Adipocyte (in vitro differentiated cells): ENCODE results near the gene ACKR2.

Experiments used
- DNase-seq: peaks from one replicate; pipeline ENCODE4 v3.0.0-alpha.2; 2015; ENCODE audit warnings: low read depth
- H3K27me3 ChIP-seq: replicated peaks from 2 replicates; pipeline ENCODE4 v1.7.0; 2013; ENCODE audit warnings: mild to moderate bottlenecking, low read length, moderate library complexity; ENCODE audit not compliant: control insufficient read depth, insufficient read depth
- H3K36me3 ChIP-seq: 2 replicates; pipeline ENCODE4 v1.7.0; 2013; ENCODE audit warnings: low read length, mild to moderate bottlenecking, moderate library complexity; ENCODE audit not compliant: control insufficient read depth, insufficient read depth, severe bottlenecking
- H3K4me1 ChIP-seq: 2 replicates; pipeline ENCODE4 v1.7.0; 2013; ENCODE audit warnings: mild to moderate bottlenecking, low read length, moderate library complexity; ENCODE audit not compliant: control insufficient read depth, insufficient read depth
- H3K4me3 ChIP-seq: 2 replicates; pipeline ENCODE4 v1.7.0; 2013; ENCODE audit warnings: mild to moderate bottlenecking, low read length, moderate library complexity
- H3K9ac ChIP-seq: 2 replicates; pipeline ENCODE4 v1.7.0; 2013; ENCODE audit warnings: mild to moderate bottlenecking, low read length, moderate library complexity
- H3K9me3 ChIP-seq: 2 replicates; pipeline ENCODE4 v1.7.0; 2013; ENCODE audit warnings: mild to moderate bottlenecking, low read length, moderate library complexity; ENCODE audit not compliant: control insufficient read depth

Gene ACKR2

GRCh38 chr3:42819351-42819965 lies 10.2 kb downstream of the ACKR2 start:
- no peak for DNase-seq

GRCh38 chr3:42820746-42821051 lies 11.5 kb downstream of the ACKR2 start:
- no peaks in the 10 kb centered on the region for H3K9me3 ChIP-seq
- no peak for DNase-seq
- H3K9ac ChIP-seq = no peak overlapping the region
- H3K4me3 ChIP-seq = no peak overlapping the region
- peaks cover 20% of the 10 kb centered on the region for H3K4me1 ChIP-seq
- no peaks in the 10 kb centered on the region for H3K27me3 ChIP-seq
- H3K36me3 ChIP-seq = no peaks in the 10 kb centered on the region

More at GRCh38 chr3:42819351-42819965, 10.2 kb downstream of the ACKR2 start:
- H3K9me3 ChIP-seq = no peaks in the 10 kb centered on the region
- no peaks in the 10 kb centered on the region for H3K36me3 ChIP-seq
- H3K27me3 ChIP-seq = no peaks in the 10 kb centered on the region
- no peak overlapping the region for H3K4me3 ChIP-seq
- H3K4me1 ChIP-seq = peaks cover 27% of the 10 kb centered on the region
- no peak overlapping the region for H3K9ac ChIP-seq

GRCh38 chr3:42822828-42823227 lies 13.6 kb downstream of the ACKR2 start:
- Histone ChIP-seq H3K4me3 (no peak overlapping the region), H3K9ac (no peak overlapping the region), H3K27me3 (no peaks in the 10 kb centered on the region), H3K4me1 (peaks cover 38% of the 10 kb centered on the region), H3K36me3 (no peaks in the 10 kb centered on the region), H3K9me3 (no peaks in the 10 kb centered on the region)
- no peak for DNase-seq

- Histone ChIP-seq H3K9ac (no peak overlapping the region), H3K4me1 (peaks cover 39% of the 10 kb centered on the region), H3K36me3 (no peaks in the 10 kb centered on the region), H3K9me3 (no peaks in the 10 kb centered on the region), H3K4me3 (no peak overlapping the region), H3K27me3 (no peaks in the 10 kb centered on the region)
- DNase-seq = no peak
Observed at GRCh38 chr3:42823351-42823750, 14.1 kb downstream of the ACKR2 start.

GRCh38 chr3:42826141-42826540 lies 16.9 kb downstream of the ACKR2 start:
- H3K36me3 ChIP-seq = no peaks in the 10 kb centered on the region
- no peaks in the 10 kb centered on the region for H3K27me3 ChIP-seq
- H3K9me3 ChIP-seq = no peaks in the 10 kb centered on the region
- H3K9ac ChIP-seq = no peak overlapping the region
- H3K4me1 ChIP-seq = peaks cover 61% of the 10 kb centered on the region
- DNase-seq = peak; percentile 41
- H3K4me3 ChIP-seq = no peak overlapping the region

GRCh38 chr3:42827023-42827422 lies 17.8 kb downstream of the ACKR2 start:
- no peak overlapping the region for H3K9ac ChIP-seq

GRCh38 chr3:42827654-42828053 lies 18.4 kb downstream of the ACKR2 start:
- H3K27me3 ChIP-seq = no peaks in the 10 kb centered on the region
- peaks cover 77% of the 10 kb centered on the region for H3K4me1 ChIP-seq
- no peaks in the 10 kb centered on the region for H3K9me3 ChIP-seq
- H3K4me3 ChIP-seq = no peak overlapping the region
- H3K36me3 ChIP-seq = no peaks in the 10 kb centered on the region
- DNase-seq = peak; percentile 1
- no peak overlapping the region for H3K9ac ChIP-seq

More at GRCh38 chr3:42827023-42827422, 17.8 kb downstream of the ACKR2 start:
- Histone ChIP-seq H3K27me3 (no peaks in the 10 kb centered on the region), H3K4me3 (no peak overlapping the region), H3K9me3 (no peaks in the 10 kb centered on the region), H3K36me3 (no peaks in the 10 kb centered on the region), H3K4me1 (peaks cover 70% of the 10 kb centered on the region)
- DNase-seq = no peak

GRCh38 chr3:42829083-42829627 lies 19.9 kb downstream of the ACKR2 start:
- H3K27me3 ChIP-seq = no peaks in the 10 kb centered on the region
- DNase-seq = no peak

GRCh38 chr3:42829628-42830436 lies 20.6 kb downstream of the ACKR2 start:
- Histone ChIP-seq H3K9me3 (no peaks in the 10 kb centered on the region), H3K27me3 (no peaks in the 10 kb centered on the region), H3K4me3 (no peak overlapping the region), H3K4me1 (peaks cover 64% of the 10 kb centered on the region), H3K36me3 (no peaks in the 10 kb centered on the region), H3K9ac (peak overlapping the region; percentile 25)
- DNase-seq = no peak

More at GRCh38 chr3:42829083-42829627, 19.9 kb downstream of the ACKR2 start:
- Histone ChIP-seq H3K4me1 (peaks cover 64% of the 10 kb centered on the region), H3K9me3 (no peaks in the 10 kb centered on the region), H3K4me3 (no peak overlapping the region), H3K9ac (peak overlapping the region; percentile 25), H3K36me3 (no peaks in the 10 kb centered on the region)

- Histone ChIP-seq H3K4me1 (peaks cover 61% of the 10 kb centered on the region), H3K27me3 (no peaks in the 10 kb centered on the region), H3K9ac (peak overlapping the region; percentile 47), H3K9me3 (no peaks in the 10 kb centered on the region), H3K36me3 (no peaks in the 10 kb centered on the region), H3K4me3 (no peak overlapping the region)
- peak; percentile 60 for DNase-seq
Observed at GRCh38 chr3:42830437-42831320, 21.4 kb downstream of the ACKR2 start.

GRCh38 chr3:42831321-42831713 lies 22.1 kb downstream of the ACKR2 start:
- Histone ChIP-seq H3K27me3 (no peaks in the 10 kb centered on the region), H3K4me3 (peak overlapping the region; percentile 10), H3K4me1 (peaks cover 59% of the 10 kb centered on the region), H3K9ac (peak overlapping the region; percentile 64), H3K36me3 (no peaks in the 10 kb centered on the region), H3K9me3 (no peaks in the 10 kb centered on the region)
- peak; percentile 64 for DNase-seq
